Measurements from ENCODE around the gene CORO1C.

DNA sequence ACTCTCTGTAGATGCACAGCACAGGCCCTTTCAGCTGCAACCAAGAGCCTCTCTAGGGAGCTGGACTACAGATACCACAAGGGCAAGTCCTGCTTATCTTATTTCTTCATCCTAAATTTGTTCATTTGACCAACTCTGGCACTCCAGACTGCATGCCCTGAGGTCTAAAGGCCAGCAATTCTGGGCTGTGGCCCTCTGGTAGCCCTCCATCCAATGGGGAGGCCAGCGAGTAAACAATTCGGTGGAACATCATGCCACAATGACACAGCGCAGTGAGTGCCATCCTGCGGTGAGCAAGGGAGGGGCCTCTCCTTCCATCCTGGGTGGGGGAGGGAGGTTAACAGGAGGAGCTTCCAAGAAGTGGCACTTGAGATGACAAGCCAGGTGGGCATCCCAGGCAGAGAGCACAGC, 97.0 kb downstream of the CORO1C start:
- TF ChIP-seq, protein P1, sequence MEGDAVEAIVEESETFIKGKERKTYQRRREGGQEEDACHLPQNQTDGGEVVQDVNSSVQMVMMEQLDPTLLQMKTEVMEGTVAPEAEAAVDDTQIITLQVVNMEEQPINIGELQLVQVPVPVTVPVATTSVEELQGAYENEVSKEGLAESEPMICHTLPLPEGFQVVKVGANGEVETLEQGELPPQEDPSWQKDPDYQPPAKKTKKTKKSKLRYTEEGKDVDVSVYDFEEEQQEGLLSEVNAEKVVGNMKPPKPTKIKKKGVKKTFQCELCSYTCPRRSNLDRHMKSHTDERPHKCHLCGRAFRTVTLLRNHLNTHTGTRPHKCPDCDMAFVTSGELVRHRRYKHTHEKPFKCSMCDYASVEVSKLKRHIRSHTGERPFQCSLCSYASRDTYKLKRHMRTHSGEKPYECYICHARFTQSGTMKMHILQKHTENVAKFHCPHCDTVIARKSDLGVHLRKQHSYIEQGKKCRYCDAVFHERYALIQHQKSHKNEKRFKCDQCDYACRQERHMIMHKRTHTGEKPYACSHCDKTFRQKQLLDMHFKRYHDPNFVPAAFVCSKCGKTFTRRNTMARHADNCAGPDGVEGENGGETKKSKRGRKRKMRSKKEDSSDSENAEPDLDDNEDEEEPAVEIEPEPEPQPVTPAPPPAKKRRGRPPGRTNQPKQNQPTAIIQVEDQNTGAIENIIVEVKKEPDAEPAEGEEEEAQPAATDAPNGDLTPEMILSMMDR (IDR thresholded peaks at IDR 0.05), result no peak
- no peak for TF ChIP-seq POLR2A (IDR thresholded peaks at IDR 0.05)
